Common myeloid progenitor, CD34-positive (primary cell): ENCODE results near the gene GAS6.

Source experiments
- CTCF ChIA-PET: fragments of 350-600 bp; sonication (Branson Sonifier 250); formaldehyde crosslinking; loops from one replicate; lab custom pipeline; 2021; ENCODE audit warnings: antibody characterized with exemption; lab: Charles Lee
- POLR2A ChIA-PET: fragments of 350-600 bp; sonication (Branson Sonifier 250); formaldehyde crosslinking; loops from one replicate; lab custom pipeline; 2021; ENCODE audit warnings: antibody characterized with exemption; lab: Charles Lee
- DNase-seq, 3 donors: peaks; one replicate each; pipeline versions ENCODE4 v3.0.0 to v3.0.0-alpha.2; 2013
- H3K27ac ChIP-seq, 2 experiments: 1 replicate in 1 of 2; 2 replicates in 1 of 2; pipeline ENCODE4 v1.7.0; 2013; ENCODE audit warnings: inconsistent platforms in 2 of 2, low read length in 2 of 2, mild to moderate bottlenecking in 2 of 2, low read depth in 1 of 2, moderate library complexity in 1 of 2; ENCODE audit not compliant: severe bottlenecking in 2 of 2, insufficient read depth in 1 of 2, poor library complexity in 1 of 2
- H3K27me3 ChIP-seq, 5 experiments: replicated peaks in 2 of 5; 1 replicate in 3 of 5; 2 replicates in 2 of 5; pipeline versions ENCODE4 v1.6.1 to v1.7.0; 2013; ENCODE audit warnings: low read length in 4 of 5, mild to moderate bottlenecking in 2 of 5, moderate library complexity in 2 of 5, inconsistent platforms in 1 of 5; ENCODE audit not compliant: insufficient read depth in 5 of 5, control insufficient read depth in 4 of 5
- H3K36me3 ChIP-seq, 4 experiments: 1 replicate in 2 of 4; 2 replicates in 2 of 4; pipeline versions ENCODE4 v1.6.1 to v1.7.0; 2013; ENCODE audit warnings: low read length in 3 of 4, control low read depth in 1 of 4, mild to moderate bottlenecking in 1 of 4; ENCODE audit not compliant: control insufficient read depth in 4 of 4, insufficient read depth in 4 of 4
- H3K4me1 ChIP-seq, 4 experiments: 1 replicate in 3 of 4; 2 replicates in 1 of 4; pipeline versions ENCODE4 v1.6.1 to v1.7.1; 2013; ENCODE audit warnings: low read length in 3 of 4, mild to moderate bottlenecking in 3 of 4, control low read depth in 1 of 4, inconsistent platforms in 1 of 4, moderate library complexity in 1 of 4; ENCODE audit not compliant: control insufficient read depth in 4 of 4, insufficient read depth in 4 of 4; ENCODE audit errors: control extremely low read depth in 1 of 4
- H3K4me3 ChIP-seq, 7 experiments: 1 replicate in 4 of 7; 2 replicates in 3 of 7; pipeline versions ENCODE4 v1.5.1 to v1.7.0; 2013; ENCODE audit warnings: mild to moderate bottlenecking in 7 of 7, low read length in 6 of 7, moderate library complexity in 6 of 7, inconsistent platforms in 2 of 7, low read depth in 2 of 7, control low read depth in 1 of 7; ENCODE audit not compliant: insufficient read depth in 4 of 7, control insufficient read depth in 1 of 7; ENCODE audit errors: extremely low read depth in 1 of 7
- H3K9me3 ChIP-seq, 5 experiments: 1 replicate in 4 of 5; 2 replicates in 1 of 5; pipeline versions ENCODE4 v1.6.1 to v1.7.1; 2013; ENCODE audit warnings: low read length in 4 of 5, mild to moderate bottlenecking in 2 of 5, inconsistent platforms in 1 of 5, low read depth in 1 of 5, moderate library complexity in 1 of 5; ENCODE audit not compliant: control insufficient read depth in 4 of 5, insufficient read depth in 2 of 5; ENCODE audit errors: control extremely low read depth in 1 of 5
- WGBS: methylation state at CpG from one replicate; pipeline ENCODE4 v1.1.5; 2013; ENCODE audit not compliant: insufficient coverage; 5-methylcytosine and 5-hydroxymethylcytosine counted together

GAS6 gene

DNA sequence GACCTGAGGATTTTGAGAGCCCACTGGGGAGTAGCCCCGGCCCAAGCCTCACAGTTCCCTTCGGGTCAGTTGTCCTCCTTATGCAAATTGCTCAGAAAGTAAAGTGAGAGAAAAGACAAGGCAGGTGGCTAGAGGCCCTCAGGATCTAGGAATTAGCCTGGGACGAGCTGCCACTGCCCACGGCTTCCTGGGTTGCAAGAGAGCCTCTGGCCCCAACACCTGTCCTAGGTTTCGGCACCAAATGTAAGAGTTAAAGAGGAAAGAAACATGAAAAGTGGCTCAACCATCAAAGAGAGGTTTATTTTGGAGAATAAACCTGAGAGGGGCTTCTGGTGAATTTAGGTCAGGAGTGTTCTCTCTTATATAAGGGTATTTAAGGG lies 79.2 kb downstream of the GAS6 start:
- WGBS: 94% methylated on average over 4 of the region's 5 CpGs
- H3K27ac ChIP-seq: no peak overlapping the region
- peaks cover 0 to 9% (median 0%) of the 10 kb centered on the region in 5 experiments for H3K9me3 ChIP-seq
- H3K27me3 ChIP-seq: peaks cover 0 to 13% (median 2%) of the 10 kb centered on the region in 5 experiments
- ChIA-PET CTCF (no interaction called here), POLR2A (no interaction called here)
- H3K4me1 ChIP-seq: no peaks in the 10 kb centered on the region
- H3K36me3 ChIP-seq: no peaks in the 10 kb centered on the region
- DNase-seq: no peak
- no peak overlapping the region for H3K4me3 ChIP-seq

DNA sequence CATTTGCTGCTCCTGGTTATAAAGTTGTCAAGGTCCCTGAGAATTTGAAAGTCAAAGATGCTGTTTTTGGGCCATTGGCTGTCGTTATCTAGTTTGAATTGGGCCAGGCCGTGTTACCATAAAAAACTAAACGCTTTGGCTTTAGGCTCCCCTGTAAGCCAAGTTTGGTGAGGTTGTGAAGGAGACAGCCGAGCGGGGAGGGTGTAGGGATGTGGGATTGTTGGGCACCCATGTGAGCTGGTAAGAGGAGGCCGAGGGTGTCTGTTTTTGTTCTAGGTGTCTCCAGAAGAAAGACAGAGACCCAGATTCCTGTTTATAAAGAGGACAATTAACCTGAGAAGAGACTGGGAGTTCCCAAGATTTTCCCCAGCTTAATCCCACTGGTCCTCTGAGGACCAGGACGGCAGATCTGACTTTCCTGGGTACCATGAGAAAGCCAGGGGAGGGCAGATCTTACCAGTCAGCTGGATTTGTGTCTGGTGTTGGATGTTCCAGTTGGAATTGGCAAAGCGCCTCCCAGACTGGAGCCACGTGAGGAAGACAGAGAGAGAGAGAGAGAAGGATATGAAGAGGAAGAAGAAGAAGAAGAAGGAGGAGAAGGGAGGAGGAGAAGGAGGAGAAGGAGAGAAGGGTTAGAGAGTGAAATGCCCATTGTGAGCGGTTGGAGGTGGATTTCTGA lies 79.8 kb downstream of the GAS6 start:
- H3K36me3 ChIP-seq: no peaks in the 10 kb centered on the region
- H3K27ac ChIP-seq: no peak overlapping the region
- WGBS: 84% methylated on average over 10 of the region's 10 CpGs
- peaks cover 0 to 9% (median 0%) of the 10 kb centered on the region in 5 experiments for H3K9me3 ChIP-seq
- DNase-seq: no peak
- peaks cover 0 to 11% (median 2%) of the 10 kb centered on the region in 5 experiments for H3K27me3 ChIP-seq
- ChIA-PET CTCF (no interaction called here), POLR2A (no interaction called here)
- no peak overlapping the region for H3K4me3 ChIP-seq
- H3K4me1 ChIP-seq: no peaks in the 10 kb centered on the region

DNA sequence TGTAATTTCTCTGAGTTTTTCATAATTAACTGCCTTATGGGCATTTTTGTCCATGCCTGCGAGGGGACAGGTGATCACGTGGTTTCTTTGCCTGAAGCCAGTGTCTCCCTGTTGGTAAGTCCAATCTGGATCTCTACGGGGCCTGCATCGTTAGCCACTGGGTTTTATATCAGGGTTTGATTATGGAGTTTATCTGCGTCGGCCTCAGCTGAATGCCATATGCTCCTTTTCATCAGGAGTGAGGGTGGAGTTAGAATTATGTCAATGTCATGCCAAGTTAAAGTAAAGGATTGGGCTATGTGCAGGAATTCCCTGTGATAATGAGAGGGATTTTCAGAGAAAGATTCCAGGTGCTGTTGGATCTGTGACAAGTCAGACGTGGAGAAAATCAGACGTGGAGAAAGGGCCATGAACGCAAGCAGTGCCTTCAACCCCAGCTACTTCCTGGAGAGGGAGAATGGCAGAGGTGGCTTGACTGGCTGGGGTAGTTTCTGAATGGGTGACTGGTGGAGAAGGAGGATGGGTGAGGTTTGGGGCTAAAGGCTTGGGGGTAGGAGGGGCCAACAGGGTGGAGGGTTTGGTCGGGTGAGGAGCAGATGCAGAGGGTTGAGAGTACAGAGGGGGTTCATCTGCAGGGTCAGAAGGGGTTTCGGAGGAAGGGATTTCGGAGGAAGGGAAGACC lies 80.5 kb downstream of the GAS6 start:
- ChIA-PET CTCF (interaction anchor here (1.5 kb wide), 1 partner anchor 9 kb away, joined by 3 read pairs; no protein-coding TSS in a partner anchor), POLR2A (no interaction called here)
- H3K4me1 ChIP-seq: no peaks in the 10 kb centered on the region
- H3K9me3 ChIP-seq: peaks cover 0 to 9% (median 0%) of the 10 kb centered on the region in 5 experiments
- H3K27ac ChIP-seq: no peak overlapping the region
- no peak for DNase-seq
- H3K36me3 ChIP-seq: no peaks in the 10 kb centered on the region
- no peak overlapping the region for H3K4me3 ChIP-seq
- 94% methylated on average over 10 of the region's 12 CpGs for WGBS
- peaks cover 0 to 11% (median 2%) of the 10 kb centered on the region in 5 experiments for H3K27me3 ChIP-seq

GRCh38 chr13:113782472-113782871 lies 81.4 kb downstream of the GAS6 start:
- Histone ChIP-seq H3K4me1 (no peaks in the 10 kb centered on the region), H3K36me3 (no peaks in the 10 kb centered on the region), H3K27me3 (peaks cover 0 to 12% (median 2%) of the 10 kb centered on the region in 5 experiments), H3K4me3 (no peak overlapping the region), H3K27ac (no peak overlapping the region), H3K9me3 (peaks cover 0 to 9% (median 0%) of the 10 kb centered on the region in 5 experiments)
- DNase-seq: no peak
- ChIA-PET CTCF (interaction anchor here (1.5 kb wide), 1 partner anchor 8 kb away, joined by 3 read pairs; no protein-coding TSS in a partner anchor), POLR2A (no interaction called here)
- 97% methylated on average over 8 of the region's 14 CpGs for WGBS

DNA sequence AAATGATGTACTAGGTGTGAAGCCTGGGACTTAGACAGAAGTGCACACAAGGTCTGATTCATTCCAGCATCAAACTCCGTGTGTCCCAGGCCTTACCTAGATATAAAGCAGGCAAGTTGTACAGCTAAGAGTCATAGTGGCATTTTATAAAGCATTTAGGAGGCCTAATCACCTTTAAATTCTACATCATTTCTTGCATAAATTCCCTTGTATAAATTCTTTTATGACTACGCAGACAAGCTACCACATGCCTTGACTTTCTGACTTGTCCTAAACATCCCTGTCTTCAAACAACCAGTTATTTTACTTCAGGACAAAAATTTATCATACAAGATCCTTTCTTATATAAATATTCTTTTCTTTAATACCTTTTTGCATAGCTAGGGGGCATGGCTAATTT lies 82.3 kb downstream of the GAS6 start:
- Histone ChIP-seq H3K36me3 (no peaks in the 10 kb centered on the region), H3K4me1 (no peaks in the 10 kb centered on the region), H3K27ac (no peak overlapping the region), H3K9me3 (peaks cover 0 to 9% (median 0%) of the 10 kb centered on the region in 5 experiments), H3K27me3 (peaks cover 0 to 17% (median 2%) of the 10 kb centered on the region in 5 experiments), H3K4me3 (no peak overlapping the region)
- DNase-seq: no peak
- WGBS: 100% methylated on average over 1 of the region's 2 CpGs
- CTCF ChIA-PET: interaction anchor here (1.5 kb wide), 1 partner anchor 7 kb away, joined by 3 read pairs; no protein-coding TSS in a partner anchor
- POLR2A ChIA-PET: no interaction called here

DNA sequence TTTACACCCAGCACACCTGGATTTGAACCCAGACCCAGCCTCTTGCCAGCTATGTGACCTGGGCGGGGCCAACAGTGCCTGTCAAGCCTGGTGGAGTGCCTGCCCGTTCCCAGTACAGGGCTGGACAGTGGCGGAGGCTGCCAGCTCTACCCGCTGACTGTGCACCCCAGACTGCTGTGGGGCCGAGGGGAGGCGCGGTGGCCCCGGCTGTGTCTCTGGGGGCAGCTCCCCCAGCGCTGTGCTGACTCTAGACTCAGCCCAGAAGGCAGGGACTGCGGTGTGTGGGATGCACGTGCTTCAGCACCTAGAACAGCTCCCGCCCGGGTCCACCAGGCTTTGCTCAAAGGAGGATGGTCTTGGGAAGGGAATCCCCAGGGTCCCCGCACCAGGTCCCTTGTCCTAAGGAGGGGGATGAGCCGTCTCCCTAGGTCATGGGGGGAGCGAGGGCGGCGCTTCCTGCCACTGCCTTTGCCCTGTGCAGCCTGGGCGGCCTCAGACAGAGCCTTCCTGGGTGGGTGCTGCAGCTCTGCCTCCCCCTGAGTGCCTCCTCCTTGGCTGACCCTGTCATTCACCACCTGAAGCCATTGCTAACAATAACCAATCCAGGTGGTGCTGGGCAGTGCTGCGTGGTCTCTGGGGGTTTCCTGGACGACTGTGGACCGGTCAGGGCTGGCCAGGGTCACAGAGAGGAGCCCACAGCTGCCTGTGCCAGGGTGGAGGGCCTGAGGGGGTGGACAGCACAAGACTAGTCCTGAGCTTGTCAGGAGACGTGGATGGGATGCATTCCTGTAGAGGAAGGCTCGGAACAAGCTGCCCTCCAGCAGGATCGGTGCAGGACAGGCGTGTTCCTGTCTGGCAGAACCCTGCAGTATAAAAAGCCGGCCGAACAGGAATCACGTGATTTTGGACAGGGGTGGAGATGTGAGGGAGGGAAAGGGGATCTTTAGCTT lies 86.3 kb downstream of the GAS6 start:
- no peak overlapping the region for H3K27ac ChIP-seq
- peaks cover 0 to 19% (median 2%) of the 10 kb centered on the region in 5 experiments for H3K27me3 ChIP-seq
- peak; percentile 17 to 59 (median 52) for DNase-seq
- CTCF ChIA-PET: interaction anchor here (1.1 kb wide), 1 partner anchor 14 kb away, joined by 3 read pairs; no protein-coding TSS in a partner anchor
- POLR2A ChIA-PET: no interaction called here
- H3K9me3 ChIP-seq: peaks cover 0 to 6% (median 2%) of the 10 kb centered on the region in 5 experiments
- no peak overlapping the region for H3K4me3 ChIP-seq
- 41% methylated on average over 24 of the region's 29 CpGs for WGBS
- H3K4me1 ChIP-seq: no peaks in the 10 kb centered on the region
- H3K36me3 ChIP-seq: no peaks in the 10 kb centered on the region
